Colonic mucosa (tissue), 4 donors: ENCODE data around the gene ACOX3. TPM values are rescaled to one million over a fixed set of nuclear protein-coding genes. Genes with fewer than 3 reads are reported as not detected.

Experiments used
- DNase-seq: peaks from one replicate; pipeline ENCODE4 v3.0.0-alpha.2; 2020
- H3K27ac ChIP-seq: fragments of 200-600 bp; one replicate; pipeline ENCODE4 v1.8.0; 2021
- H3K27me3 ChIP-seq: fragments of 200-600 bp; one replicate; pipeline ENCODE4 v1.8.0; 2021
- H3K36me3 ChIP-seq: fragments of 200-600 bp; one replicate; pipeline ENCODE4 v1.8.0; 2021
- H3K4me1 ChIP-seq: fragments of 200-600 bp; one replicate; pipeline ENCODE4 v1.8.0; 2021; ENCODE audit warnings: mild to moderate bottlenecking
- H3K4me3 ChIP-seq: fragments of 200-600 bp; one replicate; pipeline ENCODE4 v1.8.0; 2021
- H3K9ac ChIP-seq, 2 donors: one replicate each; pipeline ENCODE4 v1.7.0; 2013; ENCODE audit warnings: control low read depth in 2 of 2, low read depth in 2 of 2, low read length in 2 of 2
- H3K9me3 ChIP-seq: fragments of 200-600 bp; one replicate; pipeline ENCODE4 v1.8.0; 2021
- CTCF ChIP-seq: fragments of 200-600 bp; IDR thresholded peaks from one replicate; pipeline ENCODE4 v1.8.0; 2022; ENCODE audit warnings: antibody characterized with exemption, mild to moderate bottlenecking
- intact Hi-C: fragments of 100-400 bp; cut with DNase I; formaldehyde crosslinking; loops from one replicate; pipeline ENCODE4 v1.14.1; 2022
- total RNA-seq, 2 donors: library from RNA; stranded (reverse); fragmentation: NEBNext Ultra II Directional in 1 of 2; extraction: Animal tissue kit (Norgen Biotek cat#: 25700) in 1 of 2; gene quantifications; one replicate each; pipeline ENCODE4 v1.2.1, GENCODE V29; 2021
- donor health status: healthy.
- donor health status: DM: no; HTN: no; CAD: no.
- donor health status: DM: no; HTN: no; CAD: no.

Gene ACOX3
- total RNA-seq, 2 donors from 2014 or later, result 19.9 to 26.1 TPM

DNA sequence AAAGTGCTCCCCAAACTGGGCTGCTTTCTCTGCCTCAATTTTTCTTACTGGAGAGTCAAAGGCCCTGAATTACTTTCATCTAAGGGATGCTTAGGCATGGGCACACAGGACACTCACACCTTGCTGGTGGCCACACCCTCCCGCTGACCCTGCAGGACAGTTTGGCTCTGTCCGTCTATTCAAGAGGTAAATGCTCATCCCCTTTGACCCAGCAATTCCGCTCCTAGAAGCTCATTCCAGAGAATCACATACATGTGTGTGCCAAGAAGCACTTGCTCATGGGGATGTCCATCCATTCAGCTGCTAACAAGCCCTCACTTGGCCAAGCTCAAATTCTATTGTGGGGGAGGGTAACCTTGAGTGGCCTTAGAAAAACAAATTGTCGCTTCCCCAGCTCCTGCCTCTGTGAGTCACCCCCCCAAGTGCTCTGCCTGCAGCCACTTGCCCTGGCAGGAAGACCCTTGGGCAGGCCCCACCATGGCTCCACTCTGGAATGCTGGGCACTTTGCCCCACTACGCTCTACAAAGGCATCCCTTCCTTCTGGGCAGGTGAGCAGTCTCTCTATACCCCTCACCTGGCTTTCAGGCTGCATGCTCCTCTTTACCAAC is 116.5 kb downstream of the ACOX3 start:
- no peak overlapping the region for H3K27ac ChIP-seq
- no peaks in the 10 kb centered on the region for H3K27me3 ChIP-seq
- no peaks in the 10 kb centered on the region for H3K36me3 ChIP-seq
- H3K4me3 ChIP-seq, result no peak overlapping the region
- no peaks in the 10 kb centered on the region for H3K4me1 ChIP-seq
- TF ChIP-seq CTCF, result no peak
- no peaks in the 10 kb centered on the region for H3K9me3 ChIP-seq
- no peak for DNase-seq
- H3K9ac ChIP-seq, result no peak overlapping the region
- intact Hi-C loops, result no loop called here

DNA sequence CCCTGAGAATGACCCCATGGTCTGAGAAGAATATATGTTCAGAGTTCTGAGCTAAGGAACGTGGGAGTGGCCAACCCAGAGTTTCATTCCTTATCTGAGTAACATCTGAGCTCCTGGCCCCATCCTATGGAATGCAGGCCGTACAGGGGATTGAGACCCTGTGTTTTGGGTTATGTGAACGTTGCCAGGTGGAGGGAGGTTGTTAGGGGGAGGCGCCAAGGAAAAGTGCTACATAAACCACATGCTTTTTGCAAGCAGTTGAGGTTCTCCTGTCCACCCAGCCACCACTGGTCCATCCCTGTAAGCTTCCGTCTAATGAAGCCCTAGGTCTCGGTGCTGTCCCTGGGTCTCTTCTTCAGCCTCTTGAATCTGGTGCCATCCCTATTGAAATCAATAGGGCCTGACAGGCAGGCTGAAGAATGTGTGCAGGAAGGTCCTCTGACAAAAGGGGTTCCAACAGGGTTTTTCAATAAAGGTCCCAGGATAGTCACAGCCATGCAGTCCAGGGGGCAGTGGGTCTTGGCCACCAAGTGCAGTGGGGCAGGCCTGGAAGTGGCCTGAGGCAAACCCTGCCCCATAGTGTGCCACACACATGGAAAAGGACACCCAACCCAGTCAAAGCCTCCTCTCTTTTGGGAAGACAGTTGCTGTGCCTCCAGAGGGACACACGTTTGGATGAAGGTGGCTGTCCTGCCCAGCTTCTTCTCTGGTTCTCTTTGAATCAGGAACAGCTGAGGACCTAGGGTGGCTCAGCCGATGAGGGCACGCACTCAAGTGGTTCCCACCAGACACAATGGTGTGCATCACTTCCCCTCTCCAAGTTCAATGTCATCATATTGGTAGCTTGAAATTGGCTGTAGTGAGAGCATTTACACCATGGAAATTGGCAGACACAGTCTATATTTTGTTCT is 117.5 kb downstream of the ACOX3 start:
- H3K4me3 ChIP-seq, result no peak overlapping the region
- DNase-seq, result no peak
- H3K27ac ChIP-seq, result no peak overlapping the region
- no peaks in the 10 kb centered on the region for H3K9me3 ChIP-seq
- no peaks in the 10 kb centered on the region for H3K36me3 ChIP-seq
- no peaks in the 10 kb centered on the region for H3K4me1 ChIP-seq
- no peak overlapping the region for H3K9ac ChIP-seq
- intact Hi-C loops, result no loop called here
- no peaks in the 10 kb centered on the region for H3K27me3 ChIP-seq
- no peak for TF ChIP-seq CTCF

DNA sequence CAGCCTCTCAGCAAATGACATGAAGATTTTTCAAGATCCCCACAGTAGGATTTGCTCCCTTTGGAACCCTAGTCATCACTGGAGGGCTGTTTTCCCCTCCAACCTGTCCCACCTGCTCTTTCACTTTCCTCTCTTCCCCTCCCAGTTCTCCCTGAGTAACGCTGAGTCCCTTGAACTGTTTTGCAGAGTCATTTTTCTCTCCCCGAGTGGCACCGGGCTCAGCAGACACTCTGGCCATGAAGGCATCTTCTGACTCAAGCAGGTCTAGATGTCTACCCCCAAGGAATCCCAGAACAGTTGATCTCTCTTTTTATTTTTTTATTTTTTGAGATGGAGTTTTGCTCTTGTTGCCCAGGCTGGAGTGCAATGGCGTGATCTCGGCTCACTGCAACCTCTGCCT is 118.8 kb downstream of the ACOX3 start:
- no peaks in the 10 kb centered on the region for H3K27me3 ChIP-seq

DNA sequence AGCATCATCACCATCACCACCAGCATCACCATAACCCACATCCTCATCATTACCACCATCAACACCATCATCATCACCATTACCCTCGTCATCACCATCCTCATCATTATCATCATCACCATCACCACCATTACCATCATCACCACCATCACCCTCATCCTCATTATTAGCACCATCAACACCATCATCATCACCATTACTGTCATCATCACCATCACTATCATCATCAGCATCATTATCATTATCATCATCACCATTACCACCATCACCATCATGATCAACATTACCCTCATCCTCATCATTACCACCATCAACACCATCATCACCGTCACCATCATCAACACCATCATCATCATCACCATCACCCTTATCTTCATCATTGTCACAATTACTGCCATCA is 119.3 kb downstream of the ACOX3 start:
- no peaks in the 10 kb centered on the region for H3K4me1 ChIP-seq
- intact Hi-C loops, result no loop called here
- H3K4me3 ChIP-seq, result no peak overlapping the region
- no peak for DNase-seq
- H3K27ac ChIP-seq, result no peak overlapping the region
- H3K9me3 ChIP-seq, result no peaks in the 10 kb centered on the region
- no peak for TF ChIP-seq CTCF
- H3K36me3 ChIP-seq, result no peaks in the 10 kb centered on the region
- H3K9ac ChIP-seq, result no peak overlapping the region
- H3K27me3 ChIP-seq, result no peaks in the 10 kb centered on the region

More for the DNA sequence above, 118.8 kb downstream of the ACOX3 start:
- Histone ChIP-seq H3K4me3 (no peak overlapping the region), H3K4me1 (no peaks in the 10 kb centered on the region), H3K9me3 (no peaks in the 10 kb centered on the region), H3K27ac (no peak overlapping the region), H3K9ac (no peak overlapping the region), H3K36me3 (no peaks in the 10 kb centered on the region)
- no peak for DNase-seq
- TF ChIP-seq CTCF, result no peak
- intact Hi-C loops, result no loop called here

DNA sequence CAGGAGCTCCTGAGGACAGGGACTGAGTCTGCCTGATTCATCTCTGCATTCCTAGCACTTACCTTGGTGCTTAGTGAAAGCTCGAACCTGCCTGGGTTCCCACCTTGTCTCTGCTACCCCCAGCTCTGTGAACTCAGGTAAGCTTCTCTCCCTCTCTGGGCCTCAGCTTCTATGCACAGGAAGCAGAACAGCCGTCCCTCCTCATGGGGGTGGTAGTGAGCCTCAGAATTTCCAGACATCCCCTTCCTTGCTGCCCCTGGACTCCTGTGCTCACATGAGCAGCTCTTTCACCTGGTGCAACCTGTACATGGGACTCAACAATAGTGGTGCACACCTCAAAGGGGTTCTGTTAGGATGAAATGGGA is 120.2 kb downstream of the ACOX3 start:
- Histone ChIP-seq H3K4me3 (no peak overlapping the region), H3K36me3 (no peaks in the 10 kb centered on the region), H3K4me1 (no peaks in the 10 kb centered on the region), H3K27me3 (no peaks in the 10 kb centered on the region), H3K27ac (no peak overlapping the region), H3K9me3 (no peaks in the 10 kb centered on the region), H3K9ac (no peak overlapping the region)
- intact Hi-C loops, result no loop called here
- DNase-seq, result no peak
- TF ChIP-seq CTCF, result no peak
